B cell (primary cell): ENCODE measurements around the gene TNFAIP8L3.

Source experiments
- CTCF ChIP-seq: fragments of 200-600 bp; IDR thresholded peaks from one replicate; pipeline ENCODE4 v1.8.0; 2022; ENCODE audit warnings: antibody characterized with exemption, mild to moderate bottlenecking
- EZH2 ChIP-seq: IDR thresholded peaks from 2 replicates; pipeline ENCODE4 v1.6.1; 2012; ENCODE audit warnings: borderline replicate concordance, low read depth, mild to moderate bottlenecking, moderate library complexity, low read length; ENCODE audit not compliant: insufficient read depth, poor library complexity, severe bottlenecking

- TF ChIP-seq EZH2, result no peak
- no peak for TF ChIP-seq CTCF
Observed at GRCh38 chr15:51024735-51025453, 69.8 kb downstream of the TNFAIP8L3 start.
